B cell (primary cell): ENCODE measurements around the gene LRG1. TPM values are rescaled to one million over a fixed set of nuclear protein-coding genes. Genes with fewer than 3 reads are reported as not detected.

Source experiments
- ATAC-seq: fragments of 200-7000 bp; cut with Tn5 transposase; one replicate; pipeline ENCODE4 v1.10.0; 2021; ENCODE audit warnings: low read depth, mild to moderate bottlenecking, moderate number of reproducible peaks, moderate library complexity
- CTCF ChIA-PET: fragments of 350-600 bp; sonication (Branson Sonifier 250); formaldehyde crosslinking; loops from one replicate; lab custom pipeline; 2021; ENCODE audit warnings: antibody characterized with exemption, inconsistent platforms; lab: Charles Lee
- POLR2A ChIA-PET: fragments of 350-600 bp; sonication (Branson Sonifier 250); formaldehyde crosslinking; loops from one replicate; lab custom pipeline; 2021; ENCODE audit warnings: antibody characterized with exemption; lab: Charles Lee
- DNase-seq: peaks from one replicate; pipeline ENCODE4 v3.0.0; 2013
- H2AFZ ChIP-seq: 2 replicates; pipeline ENCODE4 v1.6.1; 2012; ENCODE audit warnings: mild to moderate bottlenecking, low read depth, low read length; ENCODE audit not compliant: insufficient read depth, poor library complexity, severe bottlenecking
- H3K27ac ChIP-seq, 2 donors: 1 replicate in 1 of 2; 2 replicates in 1 of 2; pipeline ENCODE4 v1.5.1; 2012 to 2013; ENCODE audit warnings: low read length in 2 of 2, mild to moderate bottlenecking in 2 of 2, moderate library complexity in 1 of 2
- H3K27me3 ChIP-seq, 4 experiments: fragments of 200-600 bp in 1 of 4; sonication (generic) in 1 of 4; replicated peaks in 1 of 4; 1 replicate in 2 of 4; 2 replicates in 2 of 4; pipeline versions ENCODE4 v1.6.1 to v1.7.0; 2013 to 2016; ENCODE audit warnings: low read length in 3 of 4, mild to moderate bottlenecking in 2 of 4, mixed read lengths in 1 of 4, moderate library complexity in 1 of 4; ENCODE audit not compliant: insufficient read depth in 4 of 4, control insufficient read depth in 3 of 4; ENCODE audit errors: control extremely low read depth in 1 of 4
- H3K36me3 ChIP-seq, 2 experiments: replicated peaks in 1 of 2; 1 replicate in 1 of 2; 2 replicates in 1 of 2; pipeline versions ENCODE4 v1.6.1 to v1.7.1; 2013; ENCODE audit warnings: low read length in 1 of 2; ENCODE audit not compliant: insufficient read depth in 2 of 2, control insufficient read depth in 1 of 2; ENCODE audit errors: control extremely low read depth in 1 of 2, extremely low read depth in 1 of 2
- H3K4me1 ChIP-seq, 2 donors: fragments of 200-600 bp in 1 of 2; sonication (generic) in 1 of 2; 1 replicate in 1 of 2; 2 replicates in 1 of 2; pipeline versions ENCODE4 v1.5.1 to v1.6.1; 2013 to 2017; ENCODE audit warnings: low read length in 2 of 2; ENCODE audit not compliant: control insufficient read depth in 2 of 2, insufficient read depth in 2 of 2
- H3K4me2 ChIP-seq: replicated peaks from 2 replicates; pipeline ENCODE3; 2012; ENCODE audit warnings: mild to moderate bottlenecking, low read depth, low read length; ENCODE audit not compliant: poor library complexity, severe bottlenecking
- H3K4me3 ChIP-seq, 5 experiments: fragments of 200-600 bp in 1 of 5; sonication (generic) in 1 of 5; 1 replicate in 3 of 5; 2 replicates in 2 of 5; pipeline versions ENCODE4 v1.5.1 to v1.7.0; 2011 to 2016; ENCODE audit warnings: low read length in 4 of 5, mild to moderate bottlenecking in 4 of 5, low read depth in 2 of 5, control low read depth in 1 of 5, moderate library complexity in 1 of 5; ENCODE audit not compliant: insufficient read depth in 1 of 5; ENCODE audit errors: control extremely low read depth in 1 of 5, extremely low read depth in 1 of 5
- H3K79me2 ChIP-seq: fragments of 200-600 bp; sonication (generic); one replicate; pipeline ENCODE4 v1.6.0; 2016; ENCODE audit warnings: low read length; ENCODE audit not compliant: control insufficient read depth, insufficient read depth
- H3K9ac ChIP-seq: fragments of 200-600 bp; sonication (generic); 2 replicates; pipeline ENCODE4 v1.6.1; 2017; ENCODE audit warnings: mild to moderate bottlenecking, low read length, moderate library complexity
- H3K9me3 ChIP-seq, 3 donors: one replicate each; pipeline versions ENCODE4 v1.6.1 to v1.7.1; 2013; ENCODE audit warnings: low read length in 2 of 3; ENCODE audit not compliant: control insufficient read depth in 2 of 3, insufficient read depth in 1 of 3; ENCODE audit errors: control extremely low read depth in 1 of 3
- H4K20me1 ChIP-seq: 2 replicates; pipeline ENCODE4 v1.6.0; 2012; ENCODE audit warnings: mild to moderate bottlenecking, low read length; ENCODE audit not compliant: insufficient read depth, control insufficient read depth, poor library complexity, severe bottlenecking
- H3K27ac Mint-ChIP-seq: one replicate; pipeline ENCODE4 v1.8.0; 2021; ENCODE audit warnings: mixed read lengths
- H3K27me3 Mint-ChIP-seq: one replicate; pipeline ENCODE4 v1.8.0; 2021; ENCODE audit warnings: mixed read lengths
- H3K4me1 Mint-ChIP-seq: one replicate; pipeline ENCODE4 v1.8.0; 2021; ENCODE audit warnings: mixed read lengths
- H3K4me3 Mint-ChIP-seq: one replicate; pipeline ENCODE4 v1.8.0; 2021; ENCODE audit warnings: mixed read lengths
- H3K9me3 Mint-ChIP-seq: one replicate; pipeline ENCODE4 v1.8.0; 2022; ENCODE audit warnings: mixed read lengths; ENCODE audit not compliant: insufficient read depth
- EZH2 ChIP-seq: IDR thresholded peaks from 2 replicates; pipeline ENCODE4 v1.6.1; 2012; ENCODE audit warnings: borderline replicate concordance, low read depth, mild to moderate bottlenecking, moderate library complexity, low read length; ENCODE audit not compliant: insufficient read depth, poor library complexity, severe bottlenecking
- WGBS: methylation state at CpG from one replicate; pipeline ENCODE4 v1.1.5; 2013; ENCODE audit warnings: missing lambda C conversion rate; ENCODE audit not compliant: insufficient coverage; 5-methylcytosine and 5-hydroxymethylcytosine counted together
- intact Hi-C: fragments of 100-400 bp; cut with micrococcal nuclease; formaldehyde crosslinking; loops from one replicate; pipeline ENCODE4 v1.10.0; 2022
- polyA plus RNA-seq: library from polyadenylated mRNA; depleted of rRNA; stranded (reverse); fragments of >200 nt; gene quantifications from 2 replicates; pipeline ENCODE4 v1.2.3, GENCODE V29; 2012
- total RNA-seq, 2 donors: library from RNA; stranded (reverse); fragments of 120-200 nt in 1 of 2; gene quantifications; 1 replicate in 1 of 2; 2 replicates in 1 of 2; pipeline versions ENCODE4 v1.2.3 to v1.2.4, GENCODE V29; 2013 to 2022
- TF ChIP-seq, protein P1 (sequence below): fragments of 200-600 bp; IDR thresholded peaks from one replicate; pipeline ENCODE4 v1.8.0; 2022; ENCODE audit warnings: antibody characterized with exemption, mild to moderate bottlenecking

LRG1 gene
- total and polyA plus RNA-seq, 2 donors (not counting 1 experiment from before 2014, with no cell fraction given), result 0.21 to 0.27 TPM

DNA sequence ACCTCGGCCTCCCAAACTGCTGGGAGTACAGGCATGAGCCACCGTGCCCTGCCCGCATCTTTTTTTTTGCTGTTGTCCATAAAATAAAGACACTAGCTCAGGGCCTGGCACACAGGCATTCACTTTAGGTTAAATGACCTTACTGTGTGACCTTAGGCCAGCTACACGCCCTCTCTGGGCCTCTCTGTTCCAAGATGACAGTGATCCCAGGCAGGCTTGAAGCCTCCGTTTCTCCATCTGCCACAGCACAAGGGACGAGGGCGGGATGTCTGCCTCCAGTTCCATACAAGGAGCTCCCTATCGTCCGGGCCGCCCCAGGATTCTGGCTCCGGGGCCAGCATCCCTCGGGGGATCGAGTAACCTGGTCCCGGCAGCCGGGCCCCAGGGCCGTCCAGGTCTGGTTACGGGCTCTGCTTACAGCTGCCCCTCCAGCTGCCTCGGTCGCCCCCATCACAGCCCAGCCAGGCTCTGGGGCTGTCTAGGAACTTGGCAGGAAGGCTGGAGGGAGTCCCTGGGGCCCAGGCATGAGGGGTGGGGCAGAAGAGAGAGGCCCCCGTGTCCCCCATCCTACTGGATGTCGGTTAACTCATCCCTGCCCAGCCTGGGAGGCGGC, 31.6 kb upstream of the LRG1 start:
- H3K79me2 ChIP-seq, result no peaks in the 10 kb centered on the region
- H2AFZ ChIP-seq, result no peak overlapping the region
- H3K27me3 ChIP-seq, result peaks cover 0 to 24% (median 9%) of the 10 kb centered on the region in 4 experiments
- Mint-ChIP-seq H3K4me1 (no peaks in the 10 kb centered on the region), H3K9me3 (no peaks in the 10 kb centered on the region), H3K4me3 (no peak overlapping the region), H3K27me3 (peaks cover 23% of the 10 kb centered on the region), H3K27ac (no peak overlapping the region)
- ChIA-PET CTCF (interaction anchor here (0.7 to 1.5 kb wide), 5 partner anchors 18 to 63 kb away, joined by 3 to 6 read pairs (median 4); no protein-coding TSS in a partner anchor), POLR2A (no interaction called here)
- TF ChIP-seq, protein P1, sequence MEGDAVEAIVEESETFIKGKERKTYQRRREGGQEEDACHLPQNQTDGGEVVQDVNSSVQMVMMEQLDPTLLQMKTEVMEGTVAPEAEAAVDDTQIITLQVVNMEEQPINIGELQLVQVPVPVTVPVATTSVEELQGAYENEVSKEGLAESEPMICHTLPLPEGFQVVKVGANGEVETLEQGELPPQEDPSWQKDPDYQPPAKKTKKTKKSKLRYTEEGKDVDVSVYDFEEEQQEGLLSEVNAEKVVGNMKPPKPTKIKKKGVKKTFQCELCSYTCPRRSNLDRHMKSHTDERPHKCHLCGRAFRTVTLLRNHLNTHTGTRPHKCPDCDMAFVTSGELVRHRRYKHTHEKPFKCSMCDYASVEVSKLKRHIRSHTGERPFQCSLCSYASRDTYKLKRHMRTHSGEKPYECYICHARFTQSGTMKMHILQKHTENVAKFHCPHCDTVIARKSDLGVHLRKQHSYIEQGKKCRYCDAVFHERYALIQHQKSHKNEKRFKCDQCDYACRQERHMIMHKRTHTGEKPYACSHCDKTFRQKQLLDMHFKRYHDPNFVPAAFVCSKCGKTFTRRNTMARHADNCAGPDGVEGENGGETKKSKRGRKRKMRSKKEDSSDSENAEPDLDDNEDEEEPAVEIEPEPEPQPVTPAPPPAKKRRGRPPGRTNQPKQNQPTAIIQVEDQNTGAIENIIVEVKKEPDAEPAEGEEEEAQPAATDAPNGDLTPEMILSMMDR, result no peak
- intact Hi-C loops, result no loop called here
- no peaks in the 10 kb centered on the region for H3K4me1 ChIP-seq
- no peak overlapping the region for H3K27ac ChIP-seq
- 83% methylated on average over 19 of the region's 22 CpGs for WGBS
- no peak overlapping the region for H3K4me2 ChIP-seq
- DNase-seq (no peak), ATAC-seq (no peak)
- H3K9me3 ChIP-seq, result peaks cover 0 to 9% (median 0%) of the 10 kb centered on the region in 3 donors
- H3K4me3 ChIP-seq, result no peak overlapping the region
- H3K9ac ChIP-seq, result no peak overlapping the region
- no peaks in the 10 kb centered on the region for H3K36me3 ChIP-seq
- H4K20me1 ChIP-seq, result no peaks in the 10 kb centered on the region

DNA sequence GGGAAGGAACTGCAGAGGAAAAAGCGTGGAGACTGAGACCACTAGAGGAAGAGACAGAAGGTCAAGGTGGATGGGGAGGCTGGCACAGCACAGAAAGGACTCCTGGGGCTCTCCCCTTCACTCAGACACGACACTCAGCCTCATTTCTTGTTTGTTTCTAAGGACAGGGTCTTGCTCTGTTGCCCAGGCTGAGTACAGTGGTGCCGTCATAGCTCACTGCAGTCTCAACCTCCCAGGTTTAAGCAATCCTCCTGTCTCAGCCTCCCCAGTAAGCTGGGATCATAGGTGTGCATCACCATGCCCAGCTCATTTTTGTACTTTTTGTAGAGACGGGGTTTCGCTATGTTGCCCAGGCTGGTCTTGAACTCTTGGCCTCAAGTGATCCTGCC, 31.1 kb upstream of the LRG1 start:
- Histone ChIP-seq H3K4me2 (no peak overlapping the region), H3K27me3 (peaks cover 0 to 19% (median 7%) of the 10 kb centered on the region in 4 experiments), H3K9ac (no peak overlapping the region), H3K36me3 (no peaks in the 10 kb centered on the region), H3K4me1 (no peaks in the 10 kb centered on the region), H3K4me3 (no peak overlapping the region), H3K9me3 (peaks cover 0 to 4% (median 0%) of the 10 kb centered on the region in 3 donors), H3K79me2 (no peaks in the 10 kb centered on the region), H4K20me1 (no peaks in the 10 kb centered on the region), H3K27ac (no peak overlapping the region), H2AFZ (no peak overlapping the region)
- WGBS, result 91% methylated on average over 5 of the region's 5 CpGs
- no peak for TF ChIP-seq EZH2
- TF ChIP-seq, protein P1, result no peak
- Mint-ChIP-seq H3K4me3 (no peak overlapping the region), H3K27ac (no peak overlapping the region), H3K9me3 (no peaks in the 10 kb centered on the region), H3K4me1 (no peaks in the 10 kb centered on the region), H3K27me3 (peaks cover 18% of the 10 kb centered on the region)
- ATAC-seq (no peak), DNase-seq (no peak)
- ChIA-PET POLR2A (no interaction called here), CTCF (interaction anchor here (1.0 to 1.5 kb wide), 6 partner anchors 16 to 65 kb away, joined by 3 to 6 read pairs (median 4); no protein-coding TSS in a partner anchor)
- intact Hi-C loops, result no loop called here
